NCI-H748 (cell line): ENCODE data around the gene ATF6.
"Not testable (repeated sequence)": the region's sequence is repeated elsewhere in the genome, so short reads cannot be mapped to it uniquely, and the experiment has no call there.

Experiments
- DNase-seq: peaks from one replicate; lab custom pipeline; 2025; ENCODE audit not compliant: unreplicated experiment; lab: John Stamatoyannopoulos, UW

ATF6 gene

DNA sequence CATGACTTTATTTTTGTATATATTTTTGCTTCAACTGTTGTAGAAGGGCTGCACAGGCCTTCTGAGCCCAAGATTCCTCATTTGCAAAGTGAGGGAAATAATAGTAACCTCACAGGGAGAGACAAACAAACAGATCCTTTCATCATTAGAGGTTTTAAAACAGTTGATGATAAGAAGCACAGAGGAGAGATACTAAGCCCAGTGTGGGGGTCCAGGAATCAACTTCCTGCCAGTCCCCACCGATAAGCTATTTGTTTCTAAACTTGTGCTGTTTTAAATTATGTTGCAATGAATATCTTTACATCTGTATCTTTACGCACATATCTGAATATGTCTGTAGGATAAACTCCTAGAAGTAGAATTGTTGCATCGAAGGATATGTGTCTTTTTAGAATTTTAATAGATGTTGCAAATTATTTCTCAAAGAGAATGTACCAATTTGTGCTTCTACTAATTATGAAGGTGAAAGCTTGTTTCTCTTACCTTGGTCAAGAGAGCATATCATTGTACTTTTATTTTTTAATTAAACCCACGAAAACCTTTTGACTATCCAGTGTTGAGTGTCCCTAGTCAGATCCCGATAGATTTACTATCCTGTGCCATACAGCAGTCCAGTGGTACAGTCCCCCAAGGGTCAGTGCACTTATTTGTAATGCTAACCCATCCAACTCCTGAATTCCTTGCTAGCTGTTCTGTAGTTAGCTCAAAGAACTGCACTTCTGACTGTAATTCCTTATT, 34.0 kb upstream of the ATF6 start:
- no peak for DNase-seq

GRCh38 chr1:161733526-161733925, 32.6 kb upstream of the ATF6 start:
- DNase-seq: no peak

GRCh38 chr1:161735837-161736236, 30.3 kb upstream of the ATF6 start:
- DNase-seq: no peak

DNA sequence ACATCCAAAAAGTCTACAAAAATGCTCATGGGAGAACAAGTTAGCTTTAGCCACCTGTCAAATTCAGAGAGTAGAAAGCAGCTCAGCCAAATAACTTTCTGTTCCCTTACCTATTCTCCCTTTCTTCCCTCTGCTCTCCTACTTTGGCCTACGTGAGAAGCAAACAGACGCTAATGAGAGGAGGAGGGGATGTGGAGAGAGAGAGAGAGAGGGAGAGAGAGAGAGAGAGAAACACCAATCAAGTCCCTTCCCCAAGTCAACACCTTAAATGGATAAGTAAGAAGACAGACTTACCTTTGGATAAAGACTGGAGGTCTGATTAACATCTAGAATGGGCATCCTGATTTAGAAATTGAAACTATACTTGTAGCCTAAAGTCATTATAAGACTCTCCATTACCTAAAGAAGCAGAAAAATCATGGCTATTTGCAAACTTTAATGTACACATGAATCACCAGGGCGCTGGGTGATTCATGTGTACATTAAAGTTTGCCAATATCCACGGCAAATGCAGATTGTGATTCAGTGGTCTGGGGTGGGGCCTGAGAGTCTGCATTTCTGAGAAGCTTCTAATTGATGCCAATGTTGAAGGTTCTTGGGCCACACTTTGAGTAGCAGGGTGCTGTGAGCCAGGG, 29.7 kb upstream of the ATF6 start:
- no peak for DNase-seq

DNA sequence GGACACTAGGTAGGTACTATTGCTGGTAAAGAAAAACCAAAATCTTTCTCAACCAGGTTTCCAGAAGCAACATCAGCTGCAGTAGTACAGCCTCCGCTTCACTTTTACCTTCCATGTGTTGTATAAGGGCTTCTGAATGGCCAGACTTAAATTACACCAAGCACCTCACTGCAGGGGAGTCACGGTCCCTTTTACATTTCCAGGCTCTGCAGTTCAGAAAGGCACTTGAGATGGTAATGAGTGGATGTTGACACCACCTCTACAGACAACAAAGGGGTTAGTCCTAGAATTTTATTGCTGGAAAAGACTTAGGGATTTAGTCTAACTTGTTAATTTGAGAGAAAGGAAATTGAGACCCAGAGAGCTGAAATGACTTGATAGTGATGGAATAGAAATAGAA, 28.5 kb upstream of the ATF6 start:
- peak; percentile 32 for DNase-seq

GRCh38 chr1:161738627-161739287, 27.4 kb upstream of the ATF6 start:
- peak; percentile 56 for DNase-seq

DNA sequence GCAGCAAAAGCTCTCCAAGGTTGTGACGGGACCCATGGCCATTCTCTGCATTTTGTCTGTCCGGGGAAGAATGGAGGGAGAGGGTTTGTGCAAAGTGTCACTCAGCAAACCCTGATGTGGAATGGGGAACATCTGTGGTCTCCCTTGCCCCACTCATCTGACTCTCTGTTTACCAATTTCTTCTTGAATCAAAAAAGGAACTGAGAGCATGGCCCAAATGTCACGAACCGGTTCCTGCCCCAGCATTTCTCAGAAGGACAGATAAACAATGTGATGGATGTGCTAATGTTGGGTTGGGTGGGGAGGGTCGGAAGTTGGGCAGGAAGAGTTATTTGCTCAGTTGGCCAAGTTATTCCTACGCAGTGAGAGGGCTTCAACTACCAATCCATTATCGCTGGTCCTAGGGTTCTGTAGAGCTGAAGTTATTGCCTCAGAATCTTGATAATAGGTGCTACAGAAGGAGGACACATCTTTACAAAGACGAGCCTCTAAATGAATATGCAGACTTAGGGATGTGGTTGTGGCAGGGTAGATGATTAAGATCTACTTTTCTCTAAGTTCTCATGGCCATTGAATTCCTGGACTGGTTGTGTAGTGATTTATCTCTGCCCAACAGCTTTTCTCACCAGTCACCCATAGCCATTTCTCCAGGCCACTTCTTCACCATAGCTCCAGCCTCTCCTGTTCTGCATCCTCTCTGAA, 26.1 kb upstream of the ATF6 start:
- no peak for DNase-seq

GRCh38 chr1:161740921-161741320, 25.2 kb upstream of the ATF6 start:
- DNase-seq: no peak

- no peak for DNase-seq
Measured at GRCh38 chr1:161743231-161743630, 22.9 kb upstream of the ATF6 start.

- DNase-seq: no peak
Measured at GRCh38 chr1:161747801-161748200, 18.3 kb upstream of the ATF6 start.

GRCh38 chr1:161749509-161750407, 16.4 kb upstream of the ATF6 start, which contains the start of gene DUSP12:
Gene DUSP12 (plus strand): TSS chr1:161749786. CDS start chr1:161749802, 16 bp downstream.
- DNase-seq: peak; percentile 97

GRCh38 chr1:161763522-161764098, 2.5 kb upstream of the ATF6 start:
- DNase-seq: peak; percentile 49

DNA sequence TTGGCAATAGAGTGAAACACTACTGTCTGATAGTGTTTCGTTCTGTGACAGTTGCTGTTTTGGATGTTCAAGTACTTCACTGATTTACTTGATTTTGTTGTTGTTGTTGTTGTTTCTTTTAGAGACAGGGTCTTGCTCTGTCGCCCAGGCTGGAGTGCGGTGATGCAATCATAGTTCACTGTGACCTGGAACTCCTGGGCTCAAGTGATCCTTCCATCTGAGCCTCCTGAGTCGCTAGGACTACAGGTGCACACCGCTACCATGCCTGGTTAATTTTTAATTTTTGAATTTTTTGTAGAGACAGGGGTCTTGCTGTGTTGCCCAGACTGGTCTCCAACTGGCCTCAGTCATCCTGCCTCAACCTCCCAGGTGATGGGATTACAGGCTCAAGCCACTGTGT, 2.3 kb downstream of the ATF6 start:
- no peak for DNase-seq

DNA sequence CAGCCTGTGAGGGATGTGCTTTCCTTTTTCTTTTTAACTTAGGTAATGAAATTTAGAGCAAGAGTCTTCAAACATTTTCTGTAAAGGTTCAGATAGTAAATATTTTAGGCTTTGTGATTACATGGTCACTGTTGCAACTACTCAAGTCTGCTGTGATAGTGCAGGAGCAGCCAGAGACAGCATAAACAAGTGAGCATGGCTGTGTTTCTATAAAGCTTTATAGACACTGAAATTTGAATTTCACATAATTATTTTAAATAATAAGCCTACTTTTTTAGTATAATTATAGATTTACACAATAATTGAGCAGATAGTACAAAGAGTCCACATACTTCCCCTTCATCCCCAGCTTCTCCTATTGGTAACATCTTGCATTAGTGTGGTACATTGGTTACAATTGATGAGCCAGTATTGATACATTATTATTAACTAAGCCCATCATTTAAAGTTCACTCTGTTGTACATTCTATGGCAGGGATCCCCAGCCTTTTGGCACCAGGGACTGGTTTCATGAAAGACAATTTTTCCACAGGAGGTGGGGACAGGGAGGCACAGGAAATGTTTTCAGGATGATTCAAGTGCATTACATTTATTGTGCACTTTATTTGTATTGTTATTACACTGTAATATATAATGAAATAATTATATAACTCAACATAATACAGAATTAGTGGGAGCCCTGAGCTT, 3.0 kb downstream of the ATF6 start:
- DNase-seq: no peak

DNA sequence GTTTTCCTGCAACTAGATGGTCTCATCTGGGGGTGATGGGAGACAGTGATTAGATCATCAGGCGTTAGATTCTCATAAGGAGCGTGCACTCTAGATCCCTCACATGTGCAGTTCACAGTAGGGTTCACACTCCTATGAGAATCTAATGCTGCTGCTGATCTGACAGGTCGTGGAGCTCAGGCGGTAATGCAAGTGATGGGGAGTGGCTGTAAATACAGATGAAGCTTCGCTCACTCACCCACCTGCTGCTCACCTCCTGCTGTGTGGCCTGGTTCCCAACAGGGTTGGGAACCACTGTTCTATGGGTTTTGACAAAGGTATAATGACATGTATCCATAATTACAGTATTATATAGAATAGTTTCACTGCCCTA, 3.5 kb downstream of the ATF6 start:
- DNase-seq: not testable (repeated sequence)

DNA sequence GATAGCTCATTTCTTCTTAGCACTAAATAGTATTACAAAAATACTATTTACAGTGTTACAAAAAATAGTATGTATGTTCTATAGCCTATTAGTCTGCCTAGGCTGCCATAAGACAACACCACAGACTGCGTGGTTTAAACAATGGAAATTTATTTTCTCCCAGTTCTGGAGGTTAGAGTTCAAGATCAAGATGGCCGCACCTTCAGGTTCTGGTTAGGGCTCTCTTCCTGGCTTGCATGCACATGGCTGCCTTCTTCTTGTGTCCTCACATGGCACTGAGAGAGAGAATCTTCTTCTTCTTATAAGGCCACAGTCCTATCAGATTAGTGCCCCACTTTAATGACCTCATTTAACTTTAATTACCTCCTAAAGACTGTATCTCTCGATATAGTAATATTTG, 4.1 kb downstream of the ATF6 start:
- no peak for DNase-seq

DNA sequence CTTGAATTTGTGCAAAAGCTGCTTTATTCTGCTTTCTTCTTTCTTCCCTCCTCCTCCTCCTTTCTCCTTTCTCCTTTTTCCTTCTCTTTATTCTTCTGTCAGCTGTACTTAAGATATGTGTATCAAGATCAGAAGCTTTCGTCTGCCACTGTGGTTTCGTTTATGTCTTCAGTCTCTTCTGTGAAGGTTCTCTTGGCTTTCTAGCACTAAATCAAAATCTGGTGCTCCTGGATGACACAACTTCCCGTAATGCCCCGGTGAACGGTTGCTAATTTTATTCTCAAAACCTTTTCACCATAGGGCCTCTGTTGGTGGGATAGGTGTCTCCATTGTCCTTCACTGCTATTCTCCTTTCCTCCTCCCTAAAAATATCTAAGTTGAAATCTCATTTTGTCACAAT, 5.0 kb downstream of the ATF6 start:
- no peak for DNase-seq

DNA sequence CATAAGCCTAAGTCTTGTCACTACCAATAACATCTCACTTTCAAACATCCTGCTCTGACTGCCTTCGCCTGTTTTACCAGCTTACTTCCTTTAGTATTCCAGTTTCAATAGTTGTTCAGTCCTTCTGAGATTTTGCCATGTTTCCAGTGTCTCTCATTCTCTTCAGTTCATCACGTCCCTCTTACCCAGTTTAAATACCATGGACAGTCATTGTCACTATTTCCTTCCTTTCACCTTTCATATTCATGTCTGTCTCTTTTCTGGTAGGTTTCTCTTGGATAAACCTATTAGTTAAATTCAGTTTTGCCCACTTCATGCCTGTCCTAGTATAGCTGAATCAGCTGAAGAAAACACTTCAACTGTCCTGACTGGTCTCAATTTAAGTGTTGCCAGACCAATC, 5.9 kb downstream of the ATF6 start:
- no peak for DNase-seq

DNA sequence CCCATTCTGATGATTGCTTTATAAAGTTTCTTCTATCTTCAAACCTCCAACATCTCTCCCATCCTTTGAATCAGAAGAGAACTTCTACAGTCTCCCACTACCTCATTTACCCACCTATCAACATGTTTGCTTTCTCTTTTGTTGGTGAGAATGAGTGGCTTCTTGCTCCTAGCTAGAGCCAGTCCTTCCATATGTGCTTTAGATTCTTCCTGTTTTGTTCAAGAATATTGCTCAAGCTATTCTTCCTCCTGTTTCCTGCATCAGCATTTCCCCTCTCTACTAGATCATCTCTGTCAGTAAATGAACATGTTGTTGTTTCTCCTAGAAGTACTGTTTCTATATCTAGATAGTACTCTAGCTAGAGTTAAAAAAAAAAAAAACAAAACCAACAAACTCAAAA, 6.3 kb downstream of the ATF6 start:
- no peak for DNase-seq

DNA sequence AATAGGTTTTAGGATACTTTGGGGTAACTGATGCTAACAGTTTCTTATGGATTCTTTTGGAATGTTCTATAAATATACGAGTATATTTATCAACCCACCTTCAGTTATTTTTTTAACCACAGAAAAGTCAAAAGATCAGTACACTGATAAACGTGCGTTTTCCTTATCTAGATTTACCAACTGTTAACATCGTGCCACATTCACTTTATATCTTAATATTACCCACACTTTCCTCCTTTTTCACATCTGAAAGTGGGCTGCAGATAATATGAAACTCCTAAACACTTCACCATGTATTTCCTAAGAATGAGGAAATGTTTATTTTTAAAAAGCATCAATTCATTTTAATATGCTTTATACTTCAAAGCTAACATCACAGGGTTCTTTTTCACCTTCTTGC, 7.7 kb downstream of the ATF6 start:
- no peak for DNase-seq
